GM12874 (cell line): ENCODE results near the gene CRYBG3.

Experiments
- TF ChIP-seq, protein P1 (sequence below): IDR thresholded peaks from 2 replicates; pipeline ENCODE4 v1.5.1; 2011; ENCODE audit warnings: low read depth, mild to moderate bottlenecking, control low read depth, low read length, moderate library complexity; ENCODE audit not compliant: insufficient read depth

CRYBG3 gene

GRCh38 chr3:97885931-97886824 is 64.4 kb downstream of the CRYBG3 start:
- TF ChIP-seq, protein P1, sequence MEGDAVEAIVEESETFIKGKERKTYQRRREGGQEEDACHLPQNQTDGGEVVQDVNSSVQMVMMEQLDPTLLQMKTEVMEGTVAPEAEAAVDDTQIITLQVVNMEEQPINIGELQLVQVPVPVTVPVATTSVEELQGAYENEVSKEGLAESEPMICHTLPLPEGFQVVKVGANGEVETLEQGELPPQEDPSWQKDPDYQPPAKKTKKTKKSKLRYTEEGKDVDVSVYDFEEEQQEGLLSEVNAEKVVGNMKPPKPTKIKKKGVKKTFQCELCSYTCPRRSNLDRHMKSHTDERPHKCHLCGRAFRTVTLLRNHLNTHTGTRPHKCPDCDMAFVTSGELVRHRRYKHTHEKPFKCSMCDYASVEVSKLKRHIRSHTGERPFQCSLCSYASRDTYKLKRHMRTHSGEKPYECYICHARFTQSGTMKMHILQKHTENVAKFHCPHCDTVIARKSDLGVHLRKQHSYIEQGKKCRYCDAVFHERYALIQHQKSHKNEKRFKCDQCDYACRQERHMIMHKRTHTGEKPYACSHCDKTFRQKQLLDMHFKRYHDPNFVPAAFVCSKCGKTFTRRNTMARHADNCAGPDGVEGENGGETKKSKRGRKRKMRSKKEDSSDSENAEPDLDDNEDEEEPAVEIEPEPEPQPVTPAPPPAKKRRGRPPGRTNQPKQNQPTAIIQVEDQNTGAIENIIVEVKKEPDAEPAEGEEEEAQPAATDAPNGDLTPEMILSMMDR: no peak

DNA sequence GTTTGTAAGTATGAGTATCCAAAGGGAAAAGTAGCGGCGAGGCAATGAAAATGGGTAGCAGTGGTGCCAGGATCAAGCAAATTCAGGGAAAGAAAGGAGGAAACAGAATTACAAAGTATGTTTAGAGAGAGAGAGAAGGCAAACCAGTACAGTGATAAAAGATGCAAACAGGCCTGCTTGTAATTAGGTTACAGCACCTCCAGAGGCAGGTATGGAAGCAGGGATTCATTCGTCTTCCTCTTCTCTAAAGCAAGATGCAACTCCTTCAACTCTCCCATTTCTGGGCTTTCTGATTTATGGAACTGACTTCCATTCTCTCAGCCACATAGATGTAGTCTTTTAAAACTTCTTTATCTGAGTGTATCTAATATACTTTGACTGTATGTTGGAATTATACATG is 68.0 kb downstream of the CRYBG3 start:
- TF ChIP-seq, protein P1: no peak

DNA sequence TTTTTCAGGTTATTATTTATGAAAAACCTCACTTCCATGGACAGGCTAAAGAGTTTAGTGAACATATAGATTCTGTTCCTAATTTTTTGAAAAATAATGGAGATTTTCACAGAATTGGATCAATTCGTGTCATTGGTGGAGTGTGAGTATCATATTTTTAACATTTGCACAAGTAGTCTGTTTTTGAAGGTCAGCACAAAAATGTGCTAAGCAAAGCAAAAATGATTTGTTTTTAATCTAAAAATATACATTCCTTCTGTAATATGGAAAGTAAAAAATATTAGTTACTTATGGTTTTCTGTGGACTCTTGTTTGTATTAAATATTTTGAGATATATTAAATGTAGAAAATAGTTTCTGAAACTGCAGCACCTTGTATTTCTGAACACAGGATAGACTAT is 71.0 kb downstream of the CRYBG3 start:
- TF ChIP-seq, protein P1: no peak

GRCh38 chr3:97895216-97895615 is 73.4 kb downstream of the CRYBG3 start:
- TF ChIP-seq, protein P1: no peak

DNA sequence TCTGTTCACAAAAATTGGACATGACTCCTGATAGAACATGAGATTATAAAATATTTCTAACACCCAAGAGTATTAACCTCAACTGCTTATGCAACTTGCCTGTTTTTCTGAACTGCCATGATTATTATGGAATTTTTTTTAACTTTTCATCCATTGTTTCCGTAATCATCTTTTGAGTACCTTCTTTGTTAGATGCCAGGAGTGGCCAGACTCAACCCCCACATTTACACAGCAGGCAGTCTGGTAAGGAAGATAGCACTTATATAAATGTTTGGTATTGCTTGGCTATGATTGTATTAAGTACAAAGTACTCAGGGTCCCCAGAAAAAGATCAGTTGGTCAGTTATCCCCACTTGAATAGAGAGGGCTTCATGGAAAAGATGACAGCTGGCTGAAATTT is 74.3 kb downstream of the CRYBG3 start:
- TF ChIP-seq, protein P1: no peak

DNA sequence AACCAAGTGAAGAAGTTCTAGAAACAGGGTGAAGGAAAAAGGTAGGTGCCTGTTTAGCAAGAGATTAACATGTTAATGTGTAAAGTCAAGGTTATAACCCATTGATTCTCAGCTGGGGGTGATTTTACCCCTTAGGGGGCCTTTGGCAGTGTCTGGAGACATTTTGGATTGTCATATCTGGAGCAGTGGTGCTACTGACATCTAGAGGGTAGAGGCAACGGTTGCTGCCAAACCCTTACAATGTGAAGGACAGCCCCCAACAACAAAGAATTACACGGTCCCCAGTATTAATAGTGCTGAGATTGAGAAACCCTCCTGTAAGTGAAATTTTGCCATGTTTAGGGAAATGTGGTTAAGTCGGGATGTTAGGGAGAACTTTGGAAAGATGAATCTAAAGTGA is 74.7 kb downstream of the CRYBG3 start:
- TF ChIP-seq, protein P1: no peak

DNA sequence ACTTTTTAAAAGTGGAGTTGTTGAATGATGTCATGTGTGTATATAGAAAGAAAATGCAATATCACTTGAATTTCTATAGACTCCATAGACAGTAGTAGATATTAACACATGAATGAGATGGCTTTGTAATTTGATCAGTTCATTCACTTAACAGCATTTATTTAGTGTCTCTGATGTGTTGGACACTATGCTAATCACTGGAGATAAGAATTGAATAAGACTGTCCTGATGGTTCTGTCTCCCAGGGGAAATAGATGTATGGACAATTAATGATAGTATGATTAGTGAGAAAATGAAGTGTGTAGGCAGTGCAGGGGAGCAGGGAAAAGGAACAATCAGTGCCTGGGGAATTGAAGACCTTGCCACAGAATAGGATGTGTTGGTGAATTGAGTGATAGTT is 77.5 kb downstream of the CRYBG3 start:
- TF ChIP-seq, protein P1: no peak
